Esophagus muscularis mucosa (tissue), 4 donors: Measurements from ENCODE around the gene SPIN1. TPM values are rescaled to one million over a fixed set of nuclear protein-coding genes. Genes with fewer than 3 reads are reported as not detected.

Source experiments
- total RNA-seq, 4 donors: library from RNA; depleted of rRNA; stranded (reverse); fragments of >200 nt; gene quantifications; one replicate each; pipeline versions ENCODE4 v1.1.0 to v1.2.1, GENCODE V29; 2016

SPIN1 gene
- total RNA-seq, 4 donors from 2014 or later = 68.5 to 100 (median 81.5) TPM

Other genes starting within 250 kb of the SPIN1 start
- not detected for gene SPATA31C2, start 250.0 kb upstream of the SPIN1 start, total RNA-seq
- gene NXNL2, start 146.7 kb downstream of the SPIN1 start, total RNA-seq = 1 to 10 TPM in 3 of 4 donors, under 1 TPM in 1; 0.83 to 4.5 (median 1.3) TPM